GM18505 (cell line): ENCODE data around the gene FRYL.
"Not testable (repeated sequence)": the region's sequence is repeated elsewhere in the genome, so short reads cannot be mapped to it uniquely, and the experiment has no call there.

Experiments
- ATAC-seq: cut with Tn5 transposase; IDR thresholded peaks from one replicate; pipeline ENCODE4 v1.9.1; 2021; ENCODE audit not compliant: unreplicated experiment
- POLR2A ChIP-seq: IDR thresholded peaks from 4 replicates; pipeline ENCODE4 v1.6.1; 2011; ENCODE audit warnings: borderline replicate concordance; ENCODE audit not compliant: insufficient read depth, insufficient read length; ENCODE audit errors: extremely low read depth

FRYL gene

DNA sequence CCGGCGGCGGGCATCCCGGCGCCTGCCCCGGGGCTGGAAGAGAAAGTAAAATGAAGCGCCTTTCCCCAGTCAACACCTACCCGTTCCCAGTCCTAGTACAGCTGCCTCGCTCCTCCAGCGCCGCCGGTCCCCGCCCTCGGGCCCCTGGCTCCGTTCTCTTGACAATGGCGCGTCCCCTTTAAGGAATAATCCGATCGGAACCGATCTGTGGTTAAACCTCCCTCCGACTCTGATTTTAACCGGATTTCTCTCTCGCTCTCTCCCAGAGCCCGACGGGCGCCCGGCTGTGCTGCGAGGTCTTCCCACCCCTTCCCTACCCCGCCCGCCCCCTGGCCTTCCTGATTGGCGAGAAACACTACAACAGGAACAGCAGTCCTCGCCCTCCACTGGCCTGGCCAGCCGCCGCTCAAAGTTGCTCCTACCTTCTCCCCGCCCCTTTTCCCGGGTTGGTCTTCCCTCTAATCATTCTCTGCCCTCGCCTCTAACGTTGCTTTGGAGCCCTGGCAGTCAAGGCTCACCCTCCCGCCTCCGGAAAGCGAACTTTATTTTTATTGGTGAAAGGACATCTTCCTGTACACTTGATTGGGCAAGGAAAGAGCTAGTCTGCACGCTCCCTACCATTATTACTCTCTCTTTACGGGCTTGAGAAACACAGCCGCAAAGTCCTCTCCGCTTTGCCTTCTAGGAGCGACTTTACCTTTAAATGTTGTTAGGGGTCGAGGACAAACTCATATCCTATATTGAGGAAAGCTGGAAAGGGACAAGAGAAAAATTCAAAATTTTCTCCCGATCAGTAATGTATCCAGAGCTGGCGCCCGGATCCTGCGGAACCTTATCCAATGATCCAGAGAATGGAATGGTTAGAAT is at the start of gene FRYL:
Gene FRYL (minus strand): TSS at position 282 of the 867 bp plus-strand sequence. CDS start 145,869 bp downstream, outside the sequence.
- TF ChIP-seq POLR2A, result peak; percentile 84
- ATAC-seq, result peak; percentile 83

DNA sequence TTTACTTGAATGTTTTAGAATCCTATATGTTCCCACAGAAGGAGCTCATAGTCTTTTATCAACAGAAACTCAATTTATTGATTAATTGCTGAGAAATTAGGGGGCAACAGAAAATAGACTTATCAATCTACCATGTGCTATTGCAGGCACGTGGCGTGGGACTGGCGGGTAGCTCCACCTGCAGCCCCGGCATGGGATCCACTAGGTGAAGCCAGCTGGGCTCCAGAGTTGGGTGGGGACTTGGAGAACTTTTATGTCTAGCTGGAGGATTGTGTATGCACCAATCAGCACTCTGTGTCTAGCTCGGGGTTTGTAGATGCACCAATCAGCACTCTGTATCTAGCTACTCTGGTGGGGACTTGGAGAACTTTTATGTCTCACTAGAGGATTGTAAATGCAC is 47.5 kb upstream of the FRYL start:
- no peak for ATAC-seq
- TF ChIP-seq POLR2A, result no peak

DNA sequence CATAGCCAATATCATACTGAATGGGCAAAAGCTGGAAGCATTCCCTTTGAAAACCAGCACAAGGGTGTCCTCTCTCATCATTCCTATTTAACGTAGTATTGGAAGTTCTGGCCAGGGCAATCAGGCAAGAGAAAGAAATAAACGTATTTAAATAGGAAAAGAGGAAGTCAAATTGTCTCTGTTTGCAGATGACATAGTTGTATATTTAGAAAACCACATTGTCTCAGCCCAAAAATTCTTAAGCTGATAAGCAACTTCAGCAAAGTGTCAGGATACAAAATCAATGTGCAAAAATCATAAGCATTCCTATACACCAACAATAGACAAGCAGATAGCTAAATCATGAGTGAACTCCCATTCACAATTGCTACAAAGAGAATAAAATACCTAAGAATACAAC is 41.4 kb upstream of the FRYL start:
- not testable (repeated sequence) for ATAC-seq

DNA sequence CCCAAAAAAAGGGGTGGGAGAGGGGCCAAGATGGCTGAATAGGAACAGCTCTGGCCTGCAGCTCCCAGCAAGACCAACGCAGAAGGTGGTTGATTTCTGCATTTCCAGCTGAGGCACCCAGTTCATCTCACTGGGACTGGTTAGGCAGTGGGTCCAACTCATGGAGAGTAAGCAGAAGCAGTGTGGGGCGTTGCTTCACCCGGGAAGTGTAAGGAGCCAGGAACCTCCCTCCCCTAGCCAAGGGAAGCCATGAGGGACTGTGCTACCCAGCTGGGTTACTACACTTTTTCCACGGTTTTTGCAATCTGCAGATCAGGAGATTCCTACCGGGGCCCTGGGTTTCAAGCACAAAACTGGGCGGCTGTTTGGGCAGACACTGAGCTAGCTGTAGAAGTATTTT is 36.9 kb upstream of the FRYL start:
- no peak for ATAC-seq
- TF ChIP-seq POLR2A, result no peak

DNA sequence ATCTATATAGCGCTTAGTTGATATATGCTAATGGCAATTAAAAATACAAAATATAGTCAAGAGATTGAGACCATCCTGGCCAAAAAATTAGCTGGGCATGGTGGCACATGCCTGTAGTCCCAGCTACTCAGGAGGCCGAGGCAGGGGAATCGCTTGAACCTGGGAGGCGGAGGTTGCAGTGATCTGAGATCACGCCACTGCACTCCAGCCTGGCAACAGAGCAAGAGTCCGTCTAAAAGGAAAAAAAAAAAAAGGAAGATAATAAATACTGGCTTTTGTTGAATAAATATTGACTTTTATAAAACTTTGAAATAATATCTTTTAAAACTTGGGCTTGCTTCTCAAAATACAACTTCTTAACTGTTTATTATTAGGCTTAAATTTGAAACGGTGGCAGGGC is 36.2 kb upstream of the FRYL start:
- not testable (repeated sequence) for ATAC-seq

DNA sequence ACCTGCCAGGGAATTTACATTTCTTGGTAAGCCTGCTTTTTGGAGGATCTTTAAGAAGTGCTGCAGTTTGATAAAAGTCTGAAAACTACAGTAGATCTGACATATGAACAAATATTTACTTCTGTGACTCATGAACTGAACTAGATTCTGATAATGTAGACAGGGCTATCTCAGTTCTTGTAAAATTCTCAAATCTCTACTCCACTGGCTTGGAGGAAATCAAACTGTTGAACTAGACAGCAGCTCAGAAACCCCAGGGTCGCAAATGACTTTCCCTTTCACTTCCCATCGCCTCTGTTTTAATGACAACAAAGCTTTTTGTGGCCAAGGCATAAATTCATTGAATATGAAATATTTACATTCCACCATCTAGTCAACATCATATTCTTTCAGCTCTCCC is 35.4 kb upstream of the FRYL start:
- no peak for TF ChIP-seq POLR2A
- peak; percentile 54 for ATAC-seq

DNA sequence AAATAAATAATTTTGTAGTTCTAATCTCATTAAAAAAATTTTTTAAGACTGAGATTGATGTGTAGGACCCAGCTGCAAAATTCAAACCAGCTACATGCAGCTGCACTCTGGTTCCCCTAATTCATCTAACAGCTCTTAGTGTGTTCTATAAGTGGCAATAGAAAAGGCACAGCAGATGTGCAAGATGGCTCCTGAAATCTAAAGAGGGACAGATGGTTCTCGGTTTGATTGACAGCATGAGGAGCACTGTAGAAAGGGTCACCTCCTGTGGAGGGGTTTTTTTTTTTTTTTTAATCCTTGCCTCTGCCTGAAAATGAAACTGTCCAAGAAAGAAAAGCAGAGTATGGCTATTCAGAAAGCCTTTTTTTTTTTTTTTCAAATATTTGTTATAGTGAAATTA is 33.9 kb upstream of the FRYL start:
- ATAC-seq, result peak; percentile 49
- TF ChIP-seq POLR2A, result no peak

DNA sequence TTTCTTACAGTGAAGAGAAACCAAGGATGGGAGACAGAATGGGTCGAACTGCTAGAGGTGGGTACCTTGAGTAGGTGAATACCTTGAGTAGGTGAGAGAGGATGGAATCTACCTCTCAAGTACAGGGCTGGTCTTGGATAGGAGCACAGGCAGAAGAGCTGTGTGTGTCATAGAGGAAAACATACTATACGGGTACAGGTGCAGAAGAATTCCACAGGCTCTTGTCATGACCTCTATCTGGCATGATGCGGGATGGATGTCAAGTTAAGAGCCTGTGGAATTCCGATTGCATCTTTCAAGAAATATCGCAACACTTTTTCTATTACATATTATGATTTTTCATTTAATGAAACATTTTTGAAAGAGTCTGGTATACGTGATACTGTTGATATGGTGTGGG is 32.8 kb upstream of the FRYL start:
- ATAC-seq, result no peak
- TF ChIP-seq POLR2A, result no peak

DNA sequence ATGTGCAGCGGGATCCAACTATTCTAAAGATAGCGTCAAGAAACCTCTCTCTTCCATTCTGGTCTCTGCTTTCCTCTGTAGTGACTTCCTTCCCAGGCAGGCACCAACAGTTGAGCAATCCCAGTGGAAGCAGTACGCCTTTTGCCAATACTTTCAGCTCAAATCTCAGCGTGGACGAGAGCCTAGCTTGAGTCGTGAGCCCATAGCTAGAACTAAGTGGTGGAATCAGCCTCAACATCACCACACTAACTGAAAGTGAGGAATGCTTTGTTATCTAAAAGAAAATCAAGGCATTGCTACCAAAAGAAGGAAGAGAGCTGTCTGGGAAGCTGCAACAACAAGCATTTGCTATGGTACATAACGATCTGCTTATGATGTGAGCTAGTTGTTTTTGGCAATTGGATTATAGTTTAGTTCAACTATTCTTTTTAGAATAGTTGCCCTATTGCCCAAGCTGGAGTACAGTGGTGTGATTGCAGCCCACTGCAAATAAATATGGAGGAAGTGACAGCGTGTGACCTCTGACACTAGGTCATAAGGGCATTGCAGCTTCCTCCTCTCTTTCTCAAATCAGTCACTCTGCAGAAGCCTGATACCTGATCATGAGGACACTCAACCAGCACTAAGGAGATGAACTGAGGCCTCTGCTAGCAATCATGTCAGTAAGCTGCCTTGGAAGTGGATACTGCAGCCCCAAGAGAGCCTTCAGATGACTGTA is 24.7 kb upstream of the FRYL start:
- no peak for ATAC-seq
- TF ChIP-seq POLR2A, result no peak

DNA sequence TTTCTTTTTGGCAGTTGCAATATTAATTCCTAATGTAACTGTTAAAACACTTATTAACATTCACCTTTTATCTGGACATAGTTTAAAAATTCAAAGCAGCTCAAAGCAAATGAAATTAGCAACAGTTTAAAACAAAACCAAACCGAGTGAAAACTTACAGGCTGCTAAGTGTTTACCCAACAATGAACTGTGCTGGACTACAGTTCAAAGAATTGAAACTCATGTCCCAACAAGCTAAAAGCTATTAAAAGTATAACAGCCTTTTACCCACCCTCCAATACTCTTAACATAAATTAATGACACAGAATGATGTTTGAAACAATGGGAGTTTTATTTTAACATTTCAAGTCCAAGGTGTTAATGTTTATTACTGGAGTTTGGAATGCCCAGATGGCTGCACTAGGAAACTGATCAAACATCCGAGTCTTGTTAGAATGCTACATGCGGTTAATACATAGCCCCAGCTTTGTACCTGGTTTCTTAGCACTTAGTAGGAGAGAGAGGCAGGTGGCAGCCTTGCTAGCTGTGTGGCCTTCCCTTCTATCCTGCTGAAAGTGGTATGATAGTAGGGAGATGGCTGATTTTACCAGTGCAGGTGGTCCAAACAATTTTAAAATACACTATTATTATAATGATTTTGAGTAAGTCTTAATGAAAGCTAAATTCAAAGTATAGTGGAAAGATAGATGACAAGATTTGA is 21.1 kb upstream of the FRYL start:
- TF ChIP-seq POLR2A, result no peak
- no peak for ATAC-seq

DNA sequence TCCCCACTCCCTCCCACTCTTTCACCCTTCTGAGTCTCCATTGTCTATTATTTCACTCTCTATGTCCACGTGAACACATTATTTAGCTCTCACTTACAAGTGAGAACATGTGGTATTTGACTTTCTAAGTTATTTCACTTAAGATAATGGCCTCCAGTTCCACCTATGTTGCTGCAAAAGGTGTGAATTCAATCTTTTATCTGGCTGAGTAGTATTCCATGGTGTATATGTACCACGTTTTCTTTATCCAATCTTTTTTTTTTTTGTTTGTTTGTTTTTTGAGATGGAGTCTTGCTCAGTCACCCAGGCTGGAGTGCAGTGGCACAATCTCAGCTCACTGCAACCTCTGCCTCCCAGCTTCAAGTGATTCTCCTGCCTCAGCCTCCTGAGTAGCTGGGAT is 20.1 kb upstream of the FRYL start:
- ATAC-seq, result not testable (repeated sequence)

DNA sequence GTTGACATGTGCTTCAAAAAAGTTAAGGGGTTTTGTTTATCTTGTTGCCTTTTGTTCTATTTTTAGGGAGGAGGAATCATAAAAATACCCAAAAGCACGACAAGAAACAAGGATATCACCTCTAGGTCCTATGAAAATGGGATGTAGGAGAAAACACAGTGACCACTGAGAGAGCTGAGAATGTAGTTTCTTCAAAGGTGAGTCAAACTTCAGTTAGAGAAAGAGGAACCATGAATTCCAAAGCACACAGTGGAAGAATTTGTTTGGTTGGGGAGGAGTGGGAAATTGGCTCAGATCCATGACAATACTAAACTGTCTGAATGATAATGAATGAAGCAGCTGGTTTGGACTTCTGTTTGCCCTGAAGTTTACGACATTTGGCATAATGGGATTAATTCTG is 19.1 kb upstream of the FRYL start:
- no peak for ATAC-seq
- TF ChIP-seq POLR2A, result no peak

DNA sequence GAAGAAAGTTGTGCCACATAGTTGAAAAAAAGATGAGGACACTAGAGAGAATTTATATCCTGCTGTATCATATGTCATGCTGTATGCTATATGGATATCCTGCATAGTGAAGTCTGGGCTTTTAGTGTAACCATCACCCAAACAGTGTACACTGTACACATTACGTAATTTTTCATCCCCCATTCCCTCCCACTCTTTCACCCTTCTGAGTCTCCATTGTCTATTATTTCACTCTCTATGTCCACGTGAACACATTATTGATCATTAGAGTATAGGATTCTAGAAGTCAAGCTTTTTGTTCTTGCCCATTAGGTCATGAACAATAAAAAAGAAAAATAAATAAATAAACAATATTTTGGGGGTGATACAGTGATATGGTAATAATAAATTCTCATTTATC is 18.0 kb upstream of the FRYL start:
- TF ChIP-seq POLR2A, result no peak
- no peak for ATAC-seq

DNA sequence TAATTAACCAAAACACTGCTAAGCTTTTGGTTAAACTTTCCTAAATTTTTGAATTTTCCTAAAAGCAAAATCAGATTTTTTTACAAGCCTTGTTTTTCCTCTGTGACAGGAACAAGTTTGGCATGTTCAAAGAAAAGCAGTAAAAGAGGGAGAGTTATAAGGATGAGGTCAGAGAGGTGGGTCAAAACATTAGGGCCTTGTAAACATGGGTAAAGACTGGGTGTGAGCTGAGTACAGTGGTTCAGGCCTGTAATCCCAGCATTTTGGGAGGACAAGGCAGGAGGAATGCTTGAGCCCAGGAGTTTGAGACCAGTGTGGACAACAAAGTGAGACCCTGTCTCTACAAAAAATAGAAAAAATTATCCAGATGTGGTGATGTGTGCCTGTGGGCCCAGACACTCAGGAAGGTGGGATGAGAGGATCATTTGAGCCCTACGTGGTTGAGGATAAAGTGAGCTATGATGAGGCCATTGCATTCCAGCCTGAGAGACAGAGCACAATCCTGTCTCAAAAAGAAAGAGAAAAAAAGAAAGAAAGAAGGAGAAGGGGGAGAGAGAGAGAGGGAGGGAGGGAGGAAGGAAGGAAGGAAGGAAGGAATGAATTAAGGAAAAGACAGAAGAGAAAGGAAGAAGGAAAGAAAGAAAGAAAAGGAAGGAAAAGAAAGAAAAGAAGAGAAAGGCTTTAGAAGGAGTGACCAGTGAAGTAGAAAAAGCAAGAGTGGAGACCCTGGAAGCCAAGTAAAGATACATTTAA is 17.0 kb upstream of the FRYL start:
- TF ChIP-seq POLR2A, result no peak
- ATAC-seq, result no peak
